Activated CD4-positive, CD25-positive, alpha-beta regulatory T cell treated with anti-CD3 and anti-CD28 coated beads, Interleukin-2, amount 50 U/mL, for 16 hours (primary cell): ENCODE results near the gene PXN.
A peak's percentile ranks its signal among the peaks of the same experiment; 100 is the strongest.
"Not testable (repeated sequence)": the region's sequence is repeated elsewhere in the genome, so short reads cannot be mapped to it uniquely, and the experiment has no call there.

Source experiments
- DNase-seq: peaks from one replicate; pipeline ENCODE4 v3.0.0-alpha.2; 2020; ENCODE audit warnings: low read depth, low spot score

PXN gene

DNA sequence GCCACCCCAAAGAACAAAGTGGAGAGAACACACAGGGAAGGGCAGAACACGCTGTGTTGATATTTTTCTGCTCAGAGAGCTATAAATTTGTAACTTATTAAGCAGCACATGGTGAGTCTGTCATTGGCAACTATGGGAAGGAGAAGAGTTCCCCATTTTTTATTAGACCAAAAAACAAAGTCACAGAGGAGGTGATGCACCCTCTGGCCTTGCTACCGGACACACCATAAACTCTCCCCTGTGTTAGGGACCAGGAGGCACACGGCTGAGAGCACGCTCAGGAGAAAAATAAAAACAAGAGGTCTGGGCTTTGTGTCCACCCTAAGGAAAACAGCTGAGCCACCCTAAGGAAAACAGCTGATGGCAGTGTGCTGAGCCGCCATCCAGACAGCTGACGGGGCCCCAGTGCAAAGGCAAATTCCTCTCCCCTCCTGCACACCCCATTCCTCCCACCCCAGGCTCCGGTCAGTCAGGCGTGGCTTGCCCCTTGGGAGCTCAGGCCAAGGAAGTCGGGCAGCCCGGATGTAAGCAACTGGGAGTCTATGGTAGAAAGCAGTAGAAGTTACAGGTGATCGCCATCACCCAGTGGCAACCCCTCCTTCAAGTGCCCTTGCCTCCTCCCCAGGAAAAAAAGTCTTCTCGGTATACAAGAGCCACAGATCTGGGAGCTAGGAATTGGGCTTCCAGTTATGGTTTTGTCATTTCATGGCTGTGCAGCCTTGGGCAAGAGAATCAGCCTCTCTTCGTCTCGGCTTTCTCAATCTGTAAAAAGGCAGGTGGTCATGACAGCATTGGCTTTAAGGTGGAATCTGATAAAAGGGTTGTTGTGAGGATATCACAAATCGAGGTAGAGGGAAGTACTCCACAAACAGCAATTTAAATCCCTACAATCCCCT lies 2.4 kb downstream of the PXN start:
- DNase-seq = no peak

DNA sequence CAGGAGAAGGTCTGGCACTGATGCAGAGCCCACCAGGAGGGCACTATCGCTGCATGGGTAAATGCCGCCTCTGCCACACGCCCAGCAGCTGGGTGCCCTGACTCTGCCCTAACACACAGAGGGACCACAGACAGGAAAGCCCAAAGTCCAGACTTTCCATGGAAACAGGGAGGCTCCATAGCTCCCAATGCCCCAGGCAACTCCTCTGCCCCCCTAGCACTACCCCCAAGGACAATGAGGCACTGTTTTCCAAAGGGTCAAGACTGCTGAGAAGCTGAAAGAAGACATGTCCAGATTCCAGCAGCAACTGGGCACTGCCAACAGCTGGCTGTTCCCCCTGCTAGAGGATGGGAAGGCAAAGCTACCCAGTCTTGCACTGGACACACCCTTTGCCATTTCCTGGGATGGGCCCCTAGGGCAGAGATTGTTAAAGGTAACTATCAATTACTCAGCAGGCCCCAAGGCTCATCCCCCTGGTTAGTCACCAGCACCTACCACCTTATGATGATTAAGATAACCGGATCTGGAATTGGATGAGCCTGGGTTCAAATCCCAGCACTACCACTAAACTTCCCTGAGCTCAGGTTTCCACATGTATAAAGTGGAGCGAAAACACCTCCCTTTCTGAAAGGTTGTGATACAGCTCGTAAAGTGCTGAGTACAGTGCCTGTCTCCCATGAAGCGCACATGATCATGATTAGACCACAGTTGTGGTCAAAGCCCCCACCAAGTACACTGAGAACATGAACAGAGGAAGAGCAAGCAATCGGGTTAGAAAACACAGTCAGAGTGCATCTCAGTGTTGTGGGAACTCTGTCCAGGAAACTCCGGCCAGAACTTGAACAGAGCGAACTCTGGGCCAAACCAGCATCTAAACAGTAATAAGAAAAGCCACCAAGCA lies 3.3 kb downstream of the PXN start:
- no peak for DNase-seq

DNA sequence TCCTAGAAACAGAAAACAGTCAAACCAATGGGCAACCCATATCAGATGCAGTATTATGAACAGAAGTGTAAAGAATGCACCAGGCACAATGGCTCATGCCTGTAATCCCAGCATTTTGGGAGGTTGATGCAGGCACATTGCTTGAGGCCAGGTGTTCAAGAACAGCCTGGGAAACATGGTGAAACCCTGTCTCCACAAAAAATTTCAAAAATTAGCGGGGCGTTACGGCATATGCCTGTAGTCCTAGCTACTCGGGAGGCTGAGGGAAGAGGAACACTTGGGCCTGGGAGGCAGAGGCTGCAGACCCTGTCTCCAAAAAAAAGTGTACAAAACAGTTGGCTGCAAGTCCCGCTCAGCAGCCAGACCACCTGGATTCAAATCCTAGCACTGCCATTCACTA lies 4.9 kb downstream of the PXN start:
- DNase-seq = no peak

DNA sequence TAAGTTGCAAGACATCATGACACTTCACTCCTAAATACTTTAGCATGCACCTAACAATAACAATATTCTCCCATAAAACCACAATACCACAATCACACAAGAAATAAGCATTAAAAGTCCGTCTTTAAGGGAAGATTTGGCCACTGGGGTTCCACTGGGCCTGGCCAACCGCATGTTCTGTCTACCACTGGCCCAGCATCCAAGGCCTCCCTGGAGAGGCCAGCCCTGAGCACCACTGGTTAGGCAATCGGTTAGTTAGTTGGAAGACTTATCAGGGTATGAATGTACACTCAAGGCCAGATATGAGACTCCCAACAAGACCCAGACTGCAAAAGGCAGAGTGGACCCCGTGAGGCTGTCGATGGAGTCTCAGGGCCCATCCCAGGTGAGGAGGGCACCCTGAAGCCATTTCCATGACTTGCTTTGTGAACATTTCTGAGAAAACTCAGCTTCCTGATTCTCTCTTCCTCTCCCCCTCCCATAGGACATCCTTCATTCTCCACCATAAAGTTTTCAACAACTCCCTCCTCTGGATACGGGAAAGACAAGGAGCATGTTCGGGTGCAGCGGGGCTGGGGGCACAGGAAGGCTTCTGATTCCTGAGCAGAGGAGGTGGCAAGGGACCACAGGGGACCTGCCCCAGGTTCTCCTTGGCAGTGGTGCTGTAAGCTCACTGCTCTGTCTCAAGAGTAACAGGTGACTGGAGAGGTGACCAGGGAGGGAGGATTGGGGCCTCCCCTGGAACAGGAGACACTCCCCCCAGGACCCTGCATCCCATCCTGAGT lies 5.9 kb downstream of the PXN start:
- DNase-seq = no peak

DNA sequence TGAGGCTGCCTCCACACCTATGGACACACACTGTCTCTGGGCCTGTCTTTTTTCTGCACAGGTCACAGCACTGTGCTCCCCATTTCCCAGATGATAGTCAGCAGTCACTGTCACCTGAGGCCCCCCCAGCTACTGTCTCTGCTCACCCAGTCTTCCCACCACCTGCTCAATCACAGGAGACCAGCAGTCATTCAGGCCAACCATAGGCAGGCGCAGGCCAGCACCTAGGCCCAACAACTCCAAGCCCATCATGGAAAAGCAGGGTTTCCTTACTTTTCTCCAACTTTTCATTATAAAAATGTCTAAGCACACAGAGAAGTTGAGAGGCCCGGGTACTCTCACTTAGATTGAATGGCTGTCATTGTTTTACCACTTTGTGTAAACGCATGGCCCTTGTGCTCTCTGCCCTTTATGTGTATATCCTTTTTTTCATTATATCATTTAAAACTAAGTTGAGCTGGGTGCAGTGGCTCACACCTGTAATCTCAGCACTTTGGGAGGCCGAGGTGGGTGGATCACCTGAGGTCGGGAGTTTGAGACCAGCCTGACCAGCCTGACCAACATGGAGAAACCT lies 7.1 kb downstream of the PXN start:
- DNase-seq = no peak

DNA sequence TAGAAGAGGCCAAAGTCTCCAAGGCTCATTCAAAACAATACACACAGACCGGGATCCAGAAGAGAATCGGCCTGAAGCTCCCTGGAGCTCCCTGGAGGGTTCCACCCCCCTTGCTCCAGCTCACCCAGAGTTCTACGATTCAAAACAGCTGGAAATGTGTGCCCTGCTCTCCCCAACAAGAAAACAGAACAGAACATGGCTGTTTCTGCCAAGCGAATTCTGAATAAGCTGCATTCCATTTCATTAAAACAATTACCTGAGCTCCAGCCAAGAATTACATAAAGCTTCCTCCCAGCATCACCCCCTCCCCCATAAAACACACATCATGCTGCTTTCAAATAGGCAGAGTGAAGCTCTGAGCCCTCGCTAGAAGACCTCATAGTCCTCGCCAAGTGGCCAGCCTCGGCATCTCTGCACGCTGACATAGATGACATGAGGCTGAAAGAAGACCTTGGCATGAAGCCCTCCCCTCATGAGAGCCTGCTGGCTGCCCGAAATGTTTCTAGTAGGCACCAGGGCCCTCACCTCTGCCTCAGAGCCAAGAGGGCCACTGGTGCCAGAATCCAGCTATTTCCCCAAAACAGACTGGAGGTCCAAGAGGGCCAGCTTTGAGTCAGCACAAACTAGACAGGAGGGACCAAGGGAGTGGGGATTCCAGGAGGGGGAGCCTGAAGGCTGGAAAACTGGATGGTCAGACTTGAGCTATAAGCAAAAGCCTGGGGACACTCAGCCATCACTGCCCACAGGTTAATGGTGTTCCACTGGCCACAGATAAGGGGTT lies 8.3 kb downstream of the PXN start:
- no peak for DNase-seq

DNA sequence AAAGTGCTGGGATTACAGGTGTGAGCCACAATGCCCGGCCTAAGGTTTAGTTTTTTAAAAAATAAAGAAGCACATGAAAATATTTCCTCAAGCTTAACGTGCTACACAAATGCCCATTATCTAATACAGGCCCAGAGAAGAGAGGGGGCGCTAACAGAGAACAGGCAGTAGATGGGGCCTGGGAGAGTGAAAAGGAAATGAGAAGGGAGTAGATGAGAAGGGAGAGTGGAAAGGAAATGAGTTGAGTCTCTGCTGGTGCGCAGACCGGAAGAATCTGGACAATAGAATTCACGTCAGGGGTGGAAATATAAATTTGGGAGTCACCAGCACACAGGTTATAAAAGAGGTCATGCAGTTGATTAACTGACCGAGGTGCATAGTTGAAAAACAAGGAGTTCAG lies 10.7 kb downstream of the PXN start:
- DNase-seq = no peak

DNA sequence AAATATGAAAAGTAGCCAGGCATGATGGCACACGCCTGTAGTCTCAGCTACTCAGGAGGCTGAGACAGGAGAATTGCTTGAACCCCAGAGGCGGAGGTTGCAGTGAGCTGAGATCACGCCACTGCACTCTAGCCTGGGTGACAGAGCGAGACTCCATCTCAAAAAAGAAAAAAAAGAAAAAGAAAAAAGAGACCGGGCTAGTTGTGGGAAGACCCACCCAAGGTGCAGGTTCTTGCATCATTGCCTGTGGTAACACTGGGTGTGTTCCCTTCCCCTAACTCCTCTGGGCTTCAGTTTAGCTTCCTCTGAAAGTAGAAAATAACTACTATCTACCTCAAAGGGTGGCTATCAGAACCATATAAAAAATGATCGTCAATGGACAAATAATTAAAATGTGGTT lies 12.2 kb downstream of the PXN start:
- not testable (repeated sequence) for DNase-seq

DNA sequence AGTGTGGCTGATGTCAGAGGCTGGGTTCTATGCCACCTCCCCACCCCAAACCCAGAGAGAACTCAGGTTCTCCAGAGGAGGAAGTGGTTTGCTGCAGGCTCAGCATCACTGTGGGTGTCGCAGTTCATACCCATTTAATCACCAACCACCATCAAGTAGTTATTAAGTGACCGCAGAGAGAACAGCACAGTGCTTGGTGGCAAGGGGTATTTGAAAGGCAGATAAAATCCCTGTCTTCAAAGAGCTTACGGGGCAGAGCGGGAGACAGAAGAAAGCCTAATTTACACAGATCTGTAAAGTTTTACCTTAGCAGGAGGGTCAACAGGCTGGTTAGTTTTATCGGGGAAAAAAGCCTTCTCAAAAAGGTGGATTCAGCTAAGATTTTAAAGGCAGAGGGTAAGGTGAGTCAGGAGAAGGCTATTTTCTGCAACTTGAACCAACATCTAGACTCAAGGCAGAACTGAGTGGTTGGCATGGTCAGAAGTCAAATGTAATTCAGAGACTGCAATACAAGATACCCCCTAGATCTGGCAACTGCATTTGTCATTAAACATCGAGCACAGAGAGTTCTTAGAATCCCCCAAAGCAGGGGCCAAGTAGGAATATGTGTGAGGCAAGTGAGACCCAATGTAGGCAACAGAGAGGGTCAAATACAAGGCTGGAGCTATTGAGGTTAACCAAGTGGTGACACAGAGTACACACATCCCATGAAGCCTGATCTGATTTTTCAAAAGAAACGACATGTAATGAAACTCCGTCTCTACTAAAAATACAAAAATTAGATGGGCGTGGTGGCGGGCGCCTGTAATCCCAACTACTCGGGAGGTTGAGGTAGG lies 13.2 kb downstream of the PXN start:
- peak; percentile 69 for DNase-seq

DNA sequence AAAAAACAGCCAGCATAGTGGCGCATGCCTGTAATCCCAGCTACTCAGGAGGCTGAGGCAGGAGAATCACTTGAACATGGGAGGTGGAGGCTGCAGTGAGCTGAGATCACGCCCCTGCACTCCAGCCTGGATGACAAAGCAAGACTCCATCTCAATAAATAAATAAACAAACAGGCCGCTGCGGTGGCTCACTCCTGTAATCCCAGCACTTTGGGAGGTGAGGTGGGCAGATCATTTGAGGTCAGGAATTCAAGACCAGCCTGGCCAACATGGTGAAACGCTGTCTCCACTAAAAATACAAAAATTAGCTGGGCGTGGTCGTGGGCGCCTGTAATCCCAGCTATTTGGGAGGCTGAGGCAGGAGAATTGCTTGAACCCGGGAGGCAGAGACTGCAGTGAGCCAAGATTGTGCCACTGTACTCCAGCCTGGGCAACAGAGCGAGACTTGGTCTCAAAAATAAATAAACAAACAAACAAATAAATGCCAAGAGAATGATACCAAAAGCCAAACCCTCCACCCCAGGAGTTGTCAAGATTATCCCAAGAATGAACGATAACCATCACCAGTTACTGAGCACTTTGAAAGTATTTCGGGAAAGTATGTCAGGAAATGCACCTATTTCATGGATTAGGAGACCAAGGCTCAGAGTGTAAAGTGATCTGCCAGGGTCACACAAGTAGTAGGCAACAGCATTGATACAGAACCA lies 14.0 kb downstream of the PXN start:
- not testable (repeated sequence) for DNase-seq

DNA sequence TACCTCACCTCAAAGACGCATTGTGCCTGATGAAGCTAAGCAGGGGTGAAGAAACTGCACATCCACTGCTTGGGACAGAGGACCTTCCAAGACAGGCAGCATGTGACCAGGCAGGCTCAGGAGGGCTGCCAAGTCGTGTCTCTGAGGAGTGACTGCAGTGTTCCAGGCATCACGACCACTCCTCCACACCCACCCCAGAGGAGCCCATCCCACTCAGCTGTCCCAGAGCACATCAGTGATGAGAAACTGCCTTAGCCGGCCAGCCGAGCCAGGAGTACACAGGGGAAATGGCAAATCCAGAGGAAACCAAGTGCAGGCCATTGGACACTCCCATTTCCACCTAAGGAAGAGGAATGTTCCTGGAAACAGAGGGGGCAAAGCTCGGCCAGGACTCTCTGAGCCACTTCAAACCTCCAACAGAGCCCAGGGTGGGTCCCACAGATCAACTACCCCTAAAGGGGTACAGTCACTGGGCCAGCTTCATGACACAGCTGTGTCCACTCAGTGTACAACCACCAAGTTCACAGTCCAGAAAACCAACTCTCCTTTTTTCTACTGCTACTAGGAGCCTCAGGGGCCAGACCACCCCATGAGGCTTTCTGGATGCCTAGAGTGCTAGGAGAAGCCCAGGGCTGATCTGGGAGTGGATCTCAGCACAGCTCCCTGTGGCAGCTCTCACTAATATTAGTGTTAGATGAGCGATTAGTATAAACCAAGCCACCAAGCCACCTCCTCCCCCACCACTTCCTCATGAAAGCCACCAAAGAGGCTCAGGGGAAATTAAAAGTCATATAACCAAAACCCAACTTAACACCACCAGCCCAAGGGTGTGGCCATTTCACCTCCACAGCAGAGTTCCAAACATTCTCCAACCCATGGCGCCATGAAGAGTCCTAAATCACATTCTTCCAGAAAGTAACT lies 15.4 kb downstream of the PXN start:
- DNase-seq = no peak

DNA sequence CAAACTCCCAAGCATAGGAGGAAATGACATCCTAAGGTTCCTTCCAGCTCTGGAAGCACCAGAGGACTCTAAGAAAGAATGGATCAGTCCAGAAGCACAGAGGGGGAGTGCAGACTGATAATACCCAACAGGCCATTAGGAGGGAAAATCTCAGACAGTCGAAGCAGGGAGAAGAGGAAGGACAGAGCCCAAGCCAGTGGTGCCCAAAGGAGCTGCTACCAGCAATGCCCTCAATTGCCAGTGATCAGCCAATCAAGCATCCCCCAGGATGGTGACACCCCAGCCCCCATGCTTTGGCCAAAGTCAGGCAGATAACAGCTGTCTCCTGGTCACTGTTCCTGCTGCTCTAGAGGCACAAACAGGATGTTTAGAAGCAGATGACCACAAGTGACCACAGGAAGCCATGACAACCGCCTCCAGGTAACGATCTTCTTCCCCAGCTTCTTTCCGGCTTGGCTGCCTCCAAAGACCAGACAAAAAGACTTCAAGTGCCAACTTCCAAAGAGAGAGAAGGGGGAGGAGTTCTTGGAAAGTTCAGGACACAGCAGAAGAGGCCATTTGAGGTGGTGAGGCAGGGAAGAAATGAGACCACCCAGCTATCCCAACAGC lies 16.2 kb downstream of the PXN start:
- no peak for DNase-seq

DNA sequence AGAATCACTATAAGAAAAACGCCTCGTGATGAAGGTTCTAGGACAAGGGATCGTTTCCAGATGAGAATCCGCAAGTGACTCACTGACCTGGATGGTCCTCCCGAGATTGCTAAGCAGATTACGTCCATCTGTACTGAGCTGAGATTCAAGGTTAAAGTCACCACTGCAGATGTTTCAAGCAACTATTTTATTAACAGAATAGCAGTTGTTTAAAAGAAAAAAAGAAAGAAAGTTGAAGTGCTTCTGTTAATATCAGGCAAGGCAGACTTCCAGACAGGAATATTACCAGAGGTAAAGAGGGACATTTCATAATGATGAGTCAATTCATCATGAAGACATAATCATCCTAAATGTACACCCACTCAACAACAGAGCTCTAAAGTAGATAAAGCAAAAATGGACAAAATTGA lies 17.9 kb downstream of the PXN start:
- DNase-seq = no peak

DNA sequence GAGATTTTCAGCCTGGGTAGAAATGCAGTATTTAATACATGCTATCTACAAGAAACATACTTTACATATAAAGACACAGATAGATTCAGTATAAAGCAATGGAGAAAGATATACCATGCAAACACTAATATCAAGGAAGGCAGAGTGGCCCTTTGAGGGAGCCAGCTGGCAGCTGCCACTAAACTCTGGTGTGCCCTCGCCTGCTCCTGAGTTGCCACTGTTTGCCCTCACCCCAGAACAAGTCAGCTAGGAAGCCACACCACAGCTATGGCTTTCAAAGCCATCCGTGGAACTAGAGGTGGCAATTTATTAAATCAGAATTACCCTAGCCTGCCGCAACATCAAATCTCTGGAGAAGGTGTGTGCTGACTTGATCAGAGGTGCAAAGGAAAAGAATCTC lies 18.3 kb downstream of the PXN start:
- DNase-seq = no peak

DNA sequence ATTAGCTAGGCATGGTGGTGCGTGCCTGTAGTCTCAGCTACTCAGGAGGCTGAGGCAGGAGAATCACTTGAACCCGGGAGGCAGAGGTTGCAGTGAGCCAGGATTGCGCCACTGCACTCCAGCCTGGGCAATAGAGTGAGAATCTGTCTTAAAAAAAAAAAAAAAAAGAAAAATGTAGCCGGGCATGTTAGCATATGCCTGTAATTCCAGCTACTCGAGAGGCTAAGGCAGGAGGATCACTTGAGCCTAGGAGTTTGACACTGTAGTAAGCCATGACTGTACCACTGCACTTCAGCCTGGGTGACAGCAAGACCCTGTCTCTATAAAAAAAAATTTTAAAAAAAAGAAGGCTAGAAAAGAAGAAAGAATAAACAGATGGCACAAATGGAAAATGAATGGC lies 18.8 kb downstream of the PXN start:
- not testable (repeated sequence) for DNase-seq

DNA sequence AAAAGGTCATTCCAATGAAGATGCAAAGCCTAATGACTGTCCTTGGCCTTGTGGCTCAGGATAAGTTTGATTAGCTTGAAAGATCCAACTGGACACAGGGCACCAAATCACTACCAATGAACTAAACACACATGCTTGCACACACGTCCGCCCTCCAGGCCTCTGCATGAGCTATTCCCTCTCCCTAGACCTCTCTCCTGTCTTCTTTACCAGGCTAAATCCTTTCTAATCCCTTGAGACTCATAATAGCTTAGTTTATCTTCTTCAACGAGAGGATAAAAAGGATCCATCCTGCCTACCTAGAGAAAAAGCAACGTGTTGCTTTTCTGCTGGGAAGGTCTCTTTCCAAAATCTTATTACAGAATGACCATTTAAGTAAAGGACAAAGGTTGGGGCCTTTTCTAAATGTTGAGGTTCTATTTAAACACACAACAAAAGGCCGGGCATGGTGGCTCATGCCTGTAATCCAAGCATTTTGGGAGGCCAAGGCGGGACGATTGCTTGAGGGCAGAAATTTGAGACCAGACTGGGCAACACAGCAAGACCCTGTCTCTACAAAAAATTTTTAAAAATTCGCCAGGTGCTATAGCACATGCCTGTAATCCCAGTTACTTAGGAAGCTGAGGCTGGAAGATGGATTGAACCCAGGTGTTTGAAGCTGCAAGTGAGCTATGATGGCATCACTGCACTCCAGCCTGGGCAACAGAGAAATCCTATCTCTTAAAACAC lies 22.4 kb downstream of the PXN start:
- DNase-seq = no peak

DNA sequence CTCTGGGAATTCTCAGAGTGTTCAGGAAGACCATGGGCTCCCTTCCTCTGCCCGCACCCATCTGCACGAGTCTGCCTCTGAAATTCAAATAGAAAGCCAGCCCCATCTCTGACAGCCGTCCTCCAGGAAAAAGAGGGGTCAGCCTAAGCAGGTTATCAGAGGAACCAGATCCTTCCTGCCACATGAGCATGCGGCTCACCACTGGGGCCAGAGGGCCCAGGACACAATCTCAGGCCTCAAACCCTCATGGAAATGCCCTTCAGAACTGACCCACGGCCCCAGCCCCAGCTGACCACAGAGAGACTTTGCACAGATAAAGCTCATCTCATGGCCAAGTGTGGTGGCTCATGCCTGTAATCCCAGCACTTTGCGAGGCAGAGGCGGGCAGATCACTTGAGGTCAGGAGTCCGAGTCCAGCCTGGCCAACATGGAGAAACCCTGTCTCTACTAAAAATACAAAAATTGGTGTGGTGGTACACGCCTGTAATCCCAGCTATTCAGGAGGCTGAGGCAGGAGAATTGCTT lies 23.2 kb downstream of the PXN start:
- no peak for DNase-seq
